GM21529 (cell line): ENCODE data around the gene STKLD1.
A peak's percentile ranks its signal among the peaks of the same experiment; 100 is the strongest.

ENCODE experiments used
- ATAC-seq: cut with Tn5 transposase; IDR thresholded peaks from one replicate; pipeline ENCODE4 v1.9.1; 2021; ENCODE audit not compliant: unreplicated experiment

The STKLD1 gene

DNA sequence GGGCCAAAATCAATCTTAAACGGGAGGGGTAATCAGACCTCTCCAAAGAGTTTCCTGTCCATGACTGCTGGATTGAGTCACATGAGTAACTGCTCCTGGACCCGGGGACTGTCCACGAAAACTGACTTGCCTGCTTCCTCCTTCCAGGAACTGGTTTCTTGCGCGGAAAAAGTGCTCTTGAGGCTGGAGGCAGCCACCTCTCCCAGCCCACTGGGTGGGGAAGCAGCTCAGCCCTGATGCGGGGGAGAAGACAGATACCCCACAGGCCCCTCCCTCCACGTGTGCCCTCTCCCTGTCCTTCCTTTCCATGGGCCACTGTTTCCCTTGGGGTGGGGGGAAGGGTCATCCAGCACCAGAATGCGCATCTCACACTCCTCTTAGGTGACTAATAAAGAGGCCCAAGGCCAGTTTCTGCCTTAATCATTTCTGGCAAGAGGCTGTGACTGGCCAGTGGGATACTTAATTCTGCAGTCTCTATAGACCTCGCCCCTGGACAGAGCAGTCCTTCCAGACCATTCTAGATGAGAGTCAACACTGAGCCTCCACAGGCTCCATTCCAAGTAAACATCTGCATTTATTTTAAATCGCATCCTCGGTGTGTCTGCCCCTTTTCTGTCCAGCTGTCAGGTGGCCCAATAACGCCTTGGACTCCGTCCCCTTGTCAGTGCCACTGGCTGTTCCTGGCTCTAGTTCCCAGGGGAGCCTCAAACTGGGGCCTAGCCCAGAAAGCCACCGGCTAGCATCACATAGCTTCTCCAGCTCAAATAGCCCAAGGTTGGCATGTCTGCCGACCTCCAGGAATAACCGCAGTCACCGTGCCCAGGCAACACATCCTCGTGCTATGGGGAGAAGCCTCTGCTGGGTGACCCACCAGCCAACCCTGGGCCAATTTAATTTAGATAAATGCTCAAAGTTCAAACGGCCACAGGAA is 29.6 kb downstream of the STKLD1 start:
- ATAC-seq = no peak

DNA sequence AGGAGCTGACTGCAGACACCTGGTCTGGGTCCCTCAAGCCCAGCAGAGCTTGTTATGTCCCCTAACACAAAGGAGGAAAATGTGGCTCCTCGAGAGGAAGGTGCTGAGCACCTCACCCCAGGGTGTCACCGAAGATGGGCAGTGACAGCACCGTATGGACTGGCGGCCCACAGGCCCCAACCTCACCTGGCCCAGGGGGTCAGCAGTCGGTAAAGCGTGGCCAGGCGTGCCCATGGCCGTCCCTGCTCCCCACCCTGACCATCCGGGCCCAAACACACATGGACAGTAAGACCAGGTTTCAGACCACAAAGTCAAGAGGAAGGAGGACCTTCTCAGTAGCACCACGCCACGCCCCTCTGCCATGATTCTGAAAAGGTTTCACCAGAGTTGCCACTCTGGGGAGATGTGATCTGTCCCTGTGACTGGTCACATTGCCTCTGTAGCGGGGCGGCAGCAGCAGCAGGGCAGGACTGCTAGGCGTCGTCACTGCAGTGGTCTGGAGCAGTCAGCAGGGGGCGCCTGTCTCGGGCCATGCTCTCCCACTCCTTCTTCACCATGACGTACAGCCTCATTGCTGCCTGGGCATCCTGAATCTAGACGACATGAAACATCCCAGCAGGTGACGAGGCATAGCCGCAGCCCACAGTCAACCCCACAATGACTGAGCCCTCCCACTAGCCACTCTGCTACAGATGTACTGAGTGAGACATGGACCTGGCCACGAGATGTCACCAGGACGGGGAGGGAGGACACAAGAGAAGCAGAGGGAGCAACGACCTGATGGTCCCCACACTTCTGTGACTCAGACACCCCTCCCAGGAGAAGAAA is 30.5 kb downstream of the STKLD1 start:
- peak; percentile 58 for ATAC-seq

DNA sequence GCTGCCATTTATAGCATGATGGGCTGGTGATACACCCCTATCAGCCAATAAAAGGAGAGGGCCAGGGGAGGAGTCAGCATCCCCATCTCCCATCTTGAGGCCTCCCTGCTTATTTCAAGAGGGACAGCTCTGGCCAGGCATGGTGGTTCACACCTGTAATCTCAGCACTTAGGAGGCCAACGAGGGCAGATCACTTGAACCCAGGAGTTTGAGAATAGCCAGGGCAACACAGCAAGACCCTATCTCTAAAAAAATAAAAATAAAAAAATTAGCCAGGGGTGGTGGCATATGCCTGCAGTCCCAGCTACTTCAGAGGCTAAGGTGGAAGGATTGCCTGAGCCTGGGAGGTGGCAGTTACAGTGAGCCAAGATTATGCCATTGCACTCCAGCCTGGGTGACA is 31.9 kb downstream of the STKLD1 start:
- no peak for ATAC-seq

DNA sequence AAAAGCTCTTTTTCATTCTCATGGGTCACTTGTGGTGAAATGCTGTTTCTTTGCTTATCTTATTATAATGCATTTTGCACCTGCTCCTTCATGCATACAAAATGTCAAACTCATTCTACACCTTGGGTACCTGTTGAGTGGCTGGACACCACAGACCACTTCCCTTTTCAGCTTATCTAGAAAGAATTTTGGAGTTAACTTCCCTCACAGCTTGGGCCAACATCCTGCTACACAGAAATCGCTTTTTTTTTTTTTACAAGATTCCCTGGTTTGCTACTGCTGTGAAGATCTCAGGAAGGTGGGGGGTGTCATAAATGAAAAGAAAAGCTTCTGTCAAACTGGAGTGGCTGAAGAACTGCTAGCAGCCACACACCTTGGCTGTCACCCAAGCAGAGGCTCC is 39.0 kb downstream of the STKLD1 start:
- ATAC-seq = no peak

DNA sequence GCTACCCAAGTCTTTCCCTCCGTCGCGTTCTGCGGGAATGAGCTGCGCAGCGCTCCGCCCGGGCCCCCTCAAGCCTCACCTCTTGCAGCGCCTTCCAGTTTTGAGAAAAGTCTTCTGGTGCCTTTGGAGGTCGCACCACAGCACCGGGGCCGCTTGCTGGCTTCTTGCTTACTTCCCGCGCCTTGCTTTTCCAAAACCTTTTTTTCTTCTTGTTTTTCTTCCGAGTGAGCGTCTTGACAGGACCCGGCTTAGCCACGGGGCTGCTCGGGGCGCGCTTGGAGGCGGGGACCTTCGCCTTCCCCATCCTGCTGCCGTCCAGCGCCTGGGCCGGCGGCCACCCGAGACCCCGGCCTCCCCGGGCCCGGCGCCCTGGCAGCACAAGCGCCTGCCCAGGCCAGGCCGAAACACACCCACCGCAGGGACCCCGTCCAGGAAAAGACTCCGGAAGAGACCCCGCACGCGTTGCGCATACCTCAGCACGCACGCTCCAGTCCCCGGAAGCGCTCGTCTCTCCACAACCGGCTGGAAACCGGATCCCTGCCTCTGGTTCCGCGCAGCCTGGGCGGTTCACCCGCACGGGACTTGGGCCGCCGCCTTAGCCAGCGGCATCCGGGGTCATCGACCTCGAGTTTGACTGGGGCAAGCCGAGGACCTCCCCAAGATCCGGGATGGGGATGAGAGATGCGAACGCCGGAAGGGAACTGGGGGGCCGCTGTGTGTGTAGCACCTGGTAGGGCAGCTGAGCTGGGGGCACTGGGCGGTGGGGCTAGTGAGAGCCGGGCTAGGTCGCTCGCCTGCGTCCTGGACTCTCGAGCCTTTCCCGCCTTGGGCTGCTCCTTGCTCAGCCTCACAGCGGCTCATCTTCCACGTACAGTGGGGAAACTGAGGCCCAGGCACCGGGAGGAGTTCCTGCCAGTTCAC is 41.6 kb downstream of the STKLD1 start, which contains the start of gene REXO4:
TSS of gene REXO4 (minus strand) at position 470 of the 921 bp plus-strand sequence. CDS start at position 304, 166 bp downstream.
- ATAC-seq = peak; percentile 75

DNA sequence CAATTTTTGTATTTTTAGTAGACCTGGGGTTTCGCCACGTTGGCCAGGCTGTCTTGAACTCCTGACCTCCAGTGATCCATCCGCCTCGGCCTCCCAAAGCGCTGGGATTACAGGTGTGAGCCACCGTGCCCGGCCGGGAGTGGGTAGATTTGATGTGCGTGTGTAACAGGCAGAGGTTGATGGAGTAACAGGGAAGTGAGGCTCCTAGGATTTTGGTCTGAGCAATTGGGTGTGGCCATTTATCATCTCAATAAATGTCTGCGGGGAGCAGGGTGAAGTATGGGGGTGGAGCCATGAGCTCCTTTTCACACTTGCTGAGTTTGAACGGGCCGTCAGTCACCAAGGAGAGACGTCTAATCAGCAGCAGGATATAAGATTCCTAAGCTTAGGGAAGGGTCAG is 42.8 kb downstream of the STKLD1 start:
- no peak for ATAC-seq

DNA sequence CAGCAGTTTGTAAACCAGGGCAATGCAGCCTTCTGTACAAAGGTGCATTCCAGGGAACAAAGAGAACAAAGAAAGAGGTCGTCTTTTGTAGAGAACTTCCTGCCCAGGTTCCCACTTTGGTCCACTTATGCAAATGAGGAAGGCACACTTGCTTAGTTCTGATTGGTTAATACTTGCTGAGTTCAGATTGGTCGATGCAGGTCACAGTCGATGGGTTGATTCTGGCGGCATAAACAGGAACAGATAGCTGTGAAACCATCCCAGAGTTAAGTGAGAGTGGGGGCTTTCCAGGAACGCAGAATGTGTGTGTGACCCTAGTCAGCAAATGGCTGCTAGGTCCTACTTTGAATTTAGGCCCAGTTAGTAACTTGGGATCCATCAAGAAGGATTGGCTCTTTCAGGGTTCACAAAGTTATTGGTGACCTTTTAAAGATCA is 44.2 kb downstream of the STKLD1 start:
- ATAC-seq = peak; percentile 29

DNA sequence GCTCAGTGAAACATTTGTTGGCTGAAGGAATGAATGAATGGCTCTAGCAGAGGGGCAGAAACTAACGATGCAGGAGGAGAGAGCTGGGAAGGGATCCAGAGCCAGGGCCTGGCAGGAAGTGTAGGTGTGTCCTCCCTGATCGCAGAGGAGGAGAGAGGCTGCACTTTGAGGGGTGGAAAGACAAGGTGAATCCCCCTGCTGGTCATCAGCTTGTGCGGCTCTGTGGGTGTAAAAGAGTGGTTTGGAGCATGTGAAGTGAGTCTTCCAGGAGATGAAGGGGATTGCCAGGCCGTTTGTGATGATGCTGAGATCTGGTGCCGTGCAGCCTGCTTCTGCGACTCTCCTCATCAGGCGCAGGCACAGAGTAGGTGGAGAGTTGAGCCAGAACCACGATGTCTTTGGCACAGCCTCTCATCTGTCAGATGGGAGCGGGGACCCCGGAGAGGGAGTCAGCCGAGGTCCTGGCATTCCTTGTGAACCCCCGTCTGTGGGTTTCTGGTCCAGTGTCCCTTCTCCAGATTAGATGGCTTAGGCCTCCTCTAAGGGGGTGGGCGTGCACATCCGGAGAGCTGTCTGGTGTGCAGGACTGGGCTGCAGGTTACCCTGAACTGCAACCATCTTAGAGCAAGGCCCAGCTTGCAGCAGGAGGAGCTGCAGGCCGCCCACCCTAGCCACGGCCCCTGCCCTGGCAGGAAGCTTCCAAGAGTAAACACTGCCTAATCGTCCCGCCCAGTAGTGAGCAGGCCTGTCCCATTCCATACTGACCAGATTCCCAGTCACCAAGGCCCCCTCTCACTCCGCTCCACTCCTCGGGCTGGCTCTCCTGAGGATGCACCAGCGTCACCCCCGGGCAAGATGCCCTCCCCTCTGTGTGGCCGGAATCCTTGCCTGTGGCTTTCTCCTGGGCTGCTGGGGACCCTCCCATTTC is 45.7 kb downstream of the STKLD1 start, which contains the start of gene ADAMTS13:
TSS of gene ADAMTS13 (plus strand) at position 753 of the 928 bp plus-strand sequence. CDS start at position 830, 77 bp downstream.
- ATAC-seq = no peak

DNA sequence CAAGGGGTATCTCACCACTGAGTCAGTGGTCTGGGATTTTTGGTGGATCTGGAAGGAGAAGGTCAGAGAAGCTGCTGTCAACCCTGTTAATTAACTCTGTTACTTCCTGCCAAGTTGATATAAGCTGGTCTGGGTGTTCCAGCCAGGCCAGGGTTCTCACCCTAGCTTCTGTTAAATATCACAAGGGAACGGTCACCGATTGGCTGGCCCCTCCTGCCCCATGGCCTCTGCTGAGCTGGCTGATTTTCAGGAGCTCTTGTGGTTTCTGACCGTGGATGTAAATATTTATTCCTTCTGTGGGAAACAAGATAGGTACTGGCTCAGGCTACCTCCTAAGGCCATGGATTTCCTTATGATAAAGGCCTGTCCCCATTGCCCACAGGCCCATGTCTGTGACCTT is 47.0 kb downstream of the STKLD1 start:
- no peak for ATAC-seq

DNA sequence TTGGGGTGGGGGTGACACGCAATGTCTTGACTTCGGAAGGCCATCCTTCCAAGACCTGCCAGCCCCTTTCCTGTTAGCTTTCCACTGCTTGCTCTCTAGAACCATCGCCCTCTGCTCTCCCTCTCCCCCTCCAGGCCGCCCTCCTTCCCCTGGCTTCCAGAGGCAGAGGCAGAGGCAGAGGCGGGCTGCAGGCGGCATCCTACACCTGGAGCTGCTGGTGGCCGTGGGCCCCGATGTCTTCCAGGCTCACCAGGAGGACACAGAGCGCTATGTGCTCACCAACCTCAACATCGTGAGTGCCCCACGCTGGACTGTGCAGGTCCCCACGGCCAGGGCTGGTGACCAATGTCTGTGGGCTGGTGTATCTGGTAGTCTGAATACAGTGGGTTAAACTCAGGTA is 48.0 kb downstream of the STKLD1 start:
- ATAC-seq = no peak

DNA sequence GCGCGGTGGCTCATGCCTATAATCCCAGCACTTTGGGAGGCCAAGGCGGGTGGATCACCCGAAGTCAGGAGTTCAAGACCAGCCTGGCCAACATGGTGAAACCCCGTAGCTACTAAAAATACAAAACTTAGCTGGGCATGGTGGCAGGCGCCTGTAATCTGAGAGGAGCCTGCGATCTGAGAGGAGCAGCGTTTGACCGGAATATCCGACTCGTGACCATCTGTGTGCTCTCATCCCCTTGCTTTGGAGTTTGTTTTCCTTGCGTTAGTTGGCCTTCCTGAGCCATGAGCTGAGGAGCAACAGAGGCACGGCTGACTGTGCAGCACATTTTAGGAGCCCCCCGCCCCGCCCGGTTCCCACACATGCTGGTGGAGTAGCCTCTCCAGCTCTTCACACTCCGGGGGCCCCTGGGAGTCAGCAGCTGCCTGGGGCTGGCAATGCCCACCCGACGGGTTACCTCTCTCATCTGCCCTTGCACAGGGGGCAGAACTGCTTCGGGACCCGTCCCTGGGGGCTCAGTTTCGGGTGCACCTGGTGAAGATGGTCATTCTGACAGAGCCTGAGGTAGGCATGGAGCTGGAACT is 49.0 kb downstream of the STKLD1 start:
- no peak for ATAC-seq

DNA sequence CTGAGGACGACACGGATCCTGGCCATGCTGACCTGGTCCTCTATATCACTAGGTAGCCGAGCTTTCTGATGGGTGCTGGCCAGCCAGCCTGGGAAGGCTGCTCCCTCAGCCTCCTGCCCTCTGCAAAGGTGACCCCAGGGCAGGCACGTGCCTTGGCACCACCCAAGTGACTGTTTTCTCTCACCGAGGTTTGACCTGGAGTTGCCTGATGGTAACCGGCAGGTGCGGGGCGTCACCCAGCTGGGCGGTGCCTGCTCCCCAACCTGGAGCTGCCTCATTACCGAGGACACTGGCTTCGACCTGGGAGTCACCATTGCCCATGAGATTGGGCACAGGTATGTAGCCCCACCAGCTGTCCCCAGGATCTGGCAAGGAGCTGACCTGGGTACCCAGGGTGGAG is 49.8 kb downstream of the STKLD1 start:
- no peak for ATAC-seq

DNA sequence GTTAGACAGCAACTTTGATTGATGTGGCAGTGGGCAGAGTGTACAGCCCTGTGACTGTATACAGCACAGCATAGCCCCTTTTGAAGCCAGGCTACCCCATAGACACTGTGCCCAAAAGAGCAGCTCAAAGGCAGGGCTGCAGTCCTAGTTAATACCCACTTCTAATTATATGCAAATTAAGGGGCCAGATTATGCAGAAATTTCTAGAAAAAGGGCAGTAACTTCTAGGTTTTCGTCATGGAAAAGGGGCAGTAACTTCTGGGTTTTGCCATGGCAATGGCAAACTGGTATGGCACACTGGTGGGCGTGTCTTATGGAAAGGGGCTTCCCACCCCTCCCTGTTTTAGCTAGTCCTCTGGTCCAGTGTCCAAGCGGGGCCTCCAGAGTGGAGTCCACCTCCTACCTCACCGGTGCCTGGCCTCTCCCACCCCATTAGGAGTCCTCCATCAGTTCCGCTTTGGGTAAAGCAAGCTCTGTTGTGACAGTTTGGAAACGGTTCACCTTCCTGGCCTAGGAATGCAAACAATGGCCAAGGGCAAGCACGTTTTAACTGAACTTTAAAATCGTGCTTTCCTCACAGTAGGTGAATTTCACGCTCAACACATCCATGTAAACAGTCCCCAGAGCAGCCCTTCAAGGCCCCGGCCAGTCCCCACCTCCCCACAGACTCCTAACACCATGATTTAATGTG is 51.6 kb downstream of the STKLD1 start:
- no peak for ATAC-seq

DNA sequence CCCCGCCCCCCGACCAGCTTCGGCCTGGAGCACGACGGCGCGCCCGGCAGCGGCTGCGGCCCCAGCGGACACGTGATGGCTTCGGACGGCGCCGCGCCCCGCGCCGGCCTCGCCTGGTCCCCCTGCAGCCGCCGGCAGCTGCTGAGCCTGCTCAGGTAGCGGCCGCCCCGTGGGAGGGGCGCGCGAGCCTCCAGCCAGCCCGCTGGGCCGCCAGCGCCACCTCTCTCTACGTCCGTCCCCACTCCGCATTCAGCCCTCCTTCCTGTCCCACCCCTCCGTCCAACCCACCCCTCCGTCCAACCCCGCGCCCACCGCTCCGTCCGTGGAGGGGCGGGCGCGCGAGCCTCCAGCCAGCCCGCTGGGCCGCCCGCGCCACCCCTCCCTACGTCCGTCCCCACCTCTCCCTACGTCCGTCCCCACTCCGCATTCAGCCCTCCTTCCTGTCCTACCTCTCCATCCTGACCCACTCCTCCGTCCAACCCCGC is 52.5 kb downstream of the STKLD1 start:
- no peak for ATAC-seq

DNA sequence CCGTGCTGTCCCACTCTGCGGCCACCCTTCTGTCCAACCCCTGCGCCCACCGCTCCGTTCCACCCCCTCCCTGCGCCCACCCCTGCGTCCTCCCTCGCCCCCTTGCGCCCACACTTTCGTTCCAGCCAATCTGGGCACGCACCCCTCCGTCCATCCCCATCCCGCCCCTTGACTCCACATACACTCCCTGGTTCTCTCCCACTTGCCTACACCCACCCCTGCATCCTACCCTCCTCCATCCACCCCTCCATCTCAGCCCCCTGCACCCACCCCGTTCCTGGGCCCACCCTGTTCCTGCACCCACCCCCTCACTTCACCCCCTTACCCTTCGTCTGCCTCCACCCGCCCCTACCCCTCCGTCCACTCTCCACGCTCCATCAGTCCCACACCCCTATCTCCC is 53.0 kb downstream of the STKLD1 start:
- no peak for ATAC-seq

DNA sequence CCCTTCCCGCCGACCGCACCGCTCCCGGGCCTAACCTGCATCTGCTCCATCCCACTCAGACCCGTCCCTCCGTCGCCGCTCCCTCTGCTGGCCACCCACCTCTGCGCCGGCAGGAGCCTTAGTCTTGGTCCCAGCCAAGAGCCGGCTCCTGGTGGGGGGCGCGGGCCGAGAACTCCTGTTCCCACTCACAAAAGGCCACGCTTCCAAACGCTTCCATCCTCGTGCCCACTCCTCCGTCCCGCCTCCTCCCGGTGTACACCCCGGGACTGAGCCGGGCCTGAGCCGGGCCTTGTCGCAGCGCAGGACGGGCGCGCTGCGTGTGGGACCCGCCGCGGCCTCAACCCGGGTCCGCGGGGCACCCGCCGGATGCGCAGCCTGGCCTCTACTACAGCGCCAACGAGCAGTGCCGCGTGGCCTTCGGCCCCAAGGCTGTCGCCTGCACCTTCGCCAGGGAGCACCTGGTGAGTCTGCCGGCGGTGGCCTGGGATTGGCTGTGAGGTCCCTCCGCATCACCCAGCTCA is 53.5 kb downstream of the STKLD1 start:
- ATAC-seq = no peak

DNA sequence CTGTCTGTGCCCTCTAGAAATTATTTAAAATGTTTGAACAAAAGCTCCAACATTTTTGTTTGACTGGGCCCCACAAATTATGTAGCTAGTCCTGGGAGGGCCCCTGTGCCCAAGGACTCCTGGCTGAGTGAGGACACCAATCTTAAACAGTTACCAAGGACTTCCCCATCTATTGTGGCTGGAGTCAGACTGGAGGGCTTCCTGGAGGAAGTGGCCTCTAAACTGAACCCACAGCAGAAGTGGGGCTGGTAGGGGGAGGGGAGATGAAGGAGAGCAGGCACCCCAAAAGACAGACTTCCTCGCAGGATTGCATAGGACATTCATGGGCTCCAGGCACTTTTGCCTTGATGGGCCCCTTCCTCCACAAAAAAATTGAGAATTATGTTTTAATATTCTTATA is 54.1 kb downstream of the STKLD1 start:
- no peak for ATAC-seq

DNA sequence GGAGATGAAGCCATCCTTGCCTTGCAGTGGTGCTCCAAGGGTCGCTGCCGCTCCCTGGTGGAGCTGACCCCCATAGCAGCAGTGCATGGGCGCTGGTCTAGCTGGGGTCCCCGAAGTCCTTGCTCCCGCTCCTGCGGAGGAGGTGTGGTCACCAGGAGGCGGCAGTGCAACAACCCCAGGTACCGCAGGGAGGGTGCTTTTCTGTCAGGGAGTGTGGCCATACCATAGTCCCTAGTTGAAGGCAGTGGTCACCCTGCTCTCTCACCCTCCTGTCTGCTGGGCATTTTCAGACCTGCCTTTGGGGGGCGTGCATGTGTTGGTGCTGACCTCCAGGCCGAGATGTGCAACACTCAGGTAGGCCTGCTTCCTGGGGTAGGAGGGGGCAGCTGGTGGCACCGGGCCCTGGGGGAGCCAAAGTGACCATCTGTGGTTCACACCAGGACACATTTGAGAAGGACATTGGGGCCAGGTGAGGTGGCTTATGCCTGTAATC is 57.2 kb downstream of the STKLD1 start:
- no peak for ATAC-seq
